Immature natural killer cell (primary cell): ENCODE data around the gene ARID3C. TPM values are rescaled to one million over a fixed set of nuclear protein-coding genes. Genes with fewer than 3 reads are reported as not detected.
"Not testable (repeated sequence)": the region's sequence is repeated elsewhere in the genome, so short reads cannot be mapped to it uniquely, and the experiment has no call there.

Experiments used
- DNase-seq, 3 donors: peaks; one replicate each; pipeline ENCODE4 v3.0.0; 2022; ENCODE audit warnings: mixed read lengths in 1 of 3
- H3K27ac Mint-ChIP-seq, 6 donors: one replicate each; pipeline ENCODE4 v1.8.0; 2020; ENCODE audit warnings: mixed read lengths in 6 of 6, mild to moderate bottlenecking in 5 of 6, inconsistent platforms in 4 of 6, moderate library complexity in 3 of 6
- H3K27me3 Mint-ChIP-seq, 3 donors: one replicate each; pipeline ENCODE4 v1.8.0; 2020 to 2021; ENCODE audit warnings: low read depth in 3 of 3, mild to moderate bottlenecking in 3 of 3, mixed read lengths in 3 of 3, moderate library complexity in 3 of 3, inconsistent platforms in 1 of 3
- H3K36me3 Mint-ChIP-seq, 3 donors: one replicate each; pipeline ENCODE4 v1.8.0; 2020; ENCODE audit warnings: mixed read lengths in 3 of 3, inconsistent platforms in 2 of 3, mild to moderate bottlenecking in 2 of 3
- H3K4me1 Mint-ChIP-seq, 2 donors: one replicate each; pipeline ENCODE4 v1.8.0; 2020; ENCODE audit warnings: inconsistent platforms in 2 of 2, mild to moderate bottlenecking in 2 of 2, mixed read lengths in 2 of 2, moderate library complexity in 1 of 2
- H3K4me3 Mint-ChIP-seq, 5 donors: one replicate each; pipeline ENCODE4 v1.8.0; 2020; ENCODE audit warnings: mild to moderate bottlenecking in 5 of 5, mixed read lengths in 5 of 5, inconsistent platforms in 3 of 5, moderate library complexity in 3 of 5
- H3K9me3 Mint-ChIP-seq, 6 donors: one replicate each; pipeline ENCODE4 v1.8.0; 2020; ENCODE audit warnings: mild to moderate bottlenecking in 6 of 6, mixed read lengths in 6 of 6, inconsistent platforms in 4 of 6, moderate library complexity in 3 of 6
- polyA plus RNA-seq, 3 donors: library from polyadenylated mRNA; unstranded; fragments of 300-500 nt; fragmentation: Illumina TruSeq; gene quantifications; one replicate each; pipeline ENCODE4 v1.2.3, GENCODE V29; 2021

ARID3C gene
- polyA plus RNA-seq, 3 donors from 2014 or later, result not detected

GRCh38 chr9:34647084-34647403 lies 18.2 kb upstream of the ARID3C start:
- no peak for DNase-seq
- H3K27me3 Mint-ChIP-seq, result peaks cover 7 to 11% (median 9%) of the 10 kb centered on the region in 3 donors
- no peaks in the 10 kb centered on the region for H3K9me3 Mint-ChIP-seq
- peak overlapping the region; percentile 77 to 94 (median 90) for H3K27ac Mint-ChIP-seq
- H3K36me3 Mint-ChIP-seq, result peaks cover 9 to 13% (median 10%) of the 10 kb centered on the region in 3 donors
- peak overlapping the region; percentile 90 to 95 (median 92) for H3K4me3 Mint-ChIP-seq
- H3K4me1 Mint-ChIP-seq, result peaks cover 29 to 38% of the 10 kb centered on the region in 2 donors

- Mint-ChIP-seq H3K4me3 (peak within 1 kb of the TSS; percentile 90 to 95 (median 92)), H3K36me3 (peaks cover 9 to 13% (median 10%) of the 10 kb centered on the region in 3 donors), H3K27me3 (peaks cover 7 to 11% (median 9%) of the 10 kb centered on the region in 3 donors), H3K9me3 (no peaks in the 10 kb centered on the region), H3K27ac (peak within 1 kb of the TSS; percentile 77 to 94 (median 90)), H3K4me1 (peaks cover 29 to 38% of the 10 kb centered on the region in 2 donors)
- peak; percentile 91 to 95 (median 94) for DNase-seq
These were observed 17.6 kb upstream of the ARID3C start, which contains the start of gene GALT for GRCh38 chr9:34646211-34647083. Gene GALT (plus strand): TSS chr9:34646675. CDS start chr9:34646705, 30 bp downstream.

- no peak overlapping the region for H3K27ac Mint-ChIP-seq
- H3K4me1 Mint-ChIP-seq, result peaks cover 29 to 38% of the 10 kb centered on the region in 2 donors
- H3K4me3 Mint-ChIP-seq, result peak overlapping the region in 1 of 5 donors; percentile 8
- peaks cover 9 to 13% (median 10%) of the 10 kb centered on the region in 3 donors for H3K36me3 Mint-ChIP-seq
- H3K27me3 Mint-ChIP-seq, result peaks cover 7 to 11% (median 9%) of the 10 kb centered on the region in 3 donors
- H3K9me3 Mint-ChIP-seq, result no peaks in the 10 kb centered on the region
- DNase-seq, result no peak
These were observed 16.0 kb upstream of the ARID3C start for GRCh38 chr9:34644766-34645314.

DNA sequence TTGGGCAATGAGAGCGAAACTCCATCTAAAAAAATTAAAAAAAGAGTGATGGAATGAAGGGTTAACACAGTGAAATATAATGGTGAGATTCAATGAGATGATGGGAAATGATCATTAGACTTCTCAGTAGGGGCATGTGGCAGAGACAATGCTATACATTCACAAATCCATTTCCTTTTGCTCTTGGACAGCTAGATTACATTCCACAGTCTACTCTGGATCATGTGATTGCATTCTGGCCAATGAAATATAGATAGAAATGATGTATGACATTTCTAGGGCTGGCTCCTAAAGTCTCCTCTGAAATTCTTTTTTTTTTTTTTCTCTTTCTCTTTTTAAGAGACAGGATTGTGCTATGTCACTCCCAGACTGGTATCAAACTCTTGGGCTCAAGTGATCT lies 13.8 kb upstream of the ARID3C start:
- H3K4me1 Mint-ChIP-seq, result peaks cover 30 to 34% of the 10 kb centered on the region in 2 donors
- no peaks in the 10 kb centered on the region for H3K9me3 Mint-ChIP-seq
- no peaks in the 10 kb centered on the region for H3K36me3 Mint-ChIP-seq
- H3K27ac Mint-ChIP-seq, result no peak overlapping the region
- no peak overlapping the region for H3K4me3 Mint-ChIP-seq
- H3K27me3 Mint-ChIP-seq, result peaks cover 7 to 12% (median 9%) of the 10 kb centered on the region in 3 donors
- no peak for DNase-seq

GRCh38 chr9:34639322-34639721 lies 10.5 kb upstream of the ARID3C start:
- H3K4me3 Mint-ChIP-seq, DNase-seq, H3K27ac Mint-ChIP-seq, H3K9me3 Mint-ChIP-seq, H3K27me3 Mint-ChIP-seq, H3K36me3 Mint-ChIP-seq: not testable (repeated sequence)
- peaks cover 26 to 38% of the 10 kb centered on the region in 2 donors for H3K4me1 Mint-ChIP-seq

- Mint-ChIP-seq H3K27me3 (peaks cover 0 to 3% (median 0%) of the 10 kb centered on the region in 3 donors), H3K4me1 (peaks cover 32 to 44% of the 10 kb centered on the region in 2 donors), H3K27ac (peak overlapping the region; percentile 92 to 97 (median 93)), H3K36me3 (peaks cover 0 to 3% (median 0%) of the 10 kb centered on the region in 3 donors), H3K9me3 (no peaks in the 10 kb centered on the region), H3K4me3 (peak overlapping the region; percentile 87 to 91 (median 89))
- no peak for DNase-seq
These were observed 9.2 kb upstream of the ARID3C start for GRCh38 chr9:34638138-34638445.

DNA sequence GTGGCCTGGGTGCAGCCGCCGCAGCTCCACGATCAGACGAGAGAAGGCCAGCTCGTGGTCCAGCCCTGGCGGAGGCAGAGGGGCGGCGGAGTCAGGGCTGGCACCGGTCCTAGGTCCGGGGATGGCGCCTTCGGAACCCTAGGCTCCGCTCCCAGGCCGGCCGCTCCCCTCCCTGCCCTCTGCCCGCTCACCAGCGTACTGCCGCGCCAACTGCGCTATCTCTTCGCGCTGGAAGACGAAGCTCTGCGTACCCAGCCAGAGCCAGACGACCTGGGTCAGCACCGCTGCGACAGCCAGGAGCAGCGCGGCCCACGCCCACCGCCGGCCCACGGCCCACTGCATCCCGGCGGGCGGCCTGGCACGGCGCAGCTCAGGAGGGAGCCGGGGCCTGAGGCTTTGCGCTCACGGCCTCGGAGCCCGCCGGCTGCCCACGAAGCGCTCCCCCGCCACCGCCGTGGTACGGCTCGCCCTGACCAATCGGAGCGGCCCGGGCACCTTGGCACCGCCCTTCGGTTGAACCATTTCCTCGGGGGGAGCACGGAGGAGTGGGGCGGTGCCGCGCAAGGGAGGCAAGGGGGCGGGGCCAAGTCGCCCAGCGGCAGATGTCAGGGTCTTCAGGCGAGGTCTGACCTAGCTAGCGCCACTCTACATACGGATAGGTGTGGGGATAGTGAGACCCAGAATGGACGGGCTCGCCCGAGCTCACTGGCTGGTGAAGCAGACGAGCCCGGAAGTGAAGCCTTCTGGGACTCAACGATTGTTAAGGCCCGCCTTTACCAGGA lies 8.7 kb upstream of the ARID3C start, which contains the start of gene SIGMAR1:
Gene SIGMAR1 (minus strand): TSS at position 432 of the 782 bp plus-strand sequence. CDS start 90 bp downstream, at position 342.
- peak; percentile 95 to 96 (median 96) for DNase-seq
- peaks cover 0 to 3% (median 0%) of the 10 kb centered on the region in 3 donors for H3K36me3 Mint-ChIP-seq
- H3K27ac Mint-ChIP-seq, result peak within 1 kb of the TSS; percentile 92 to 97 (median 93)
- no peaks in the 10 kb centered on the region for H3K9me3 Mint-ChIP-seq
- H3K4me3 Mint-ChIP-seq, result peak within 1 kb of the TSS; percentile 87 to 91 (median 89)
- peaks cover 0 to 3% (median 0%) of the 10 kb centered on the region in 3 donors for H3K27me3 Mint-ChIP-seq
- H3K4me1 Mint-ChIP-seq, result peaks cover 32 to 44% of the 10 kb centered on the region in 2 donors

DNA sequence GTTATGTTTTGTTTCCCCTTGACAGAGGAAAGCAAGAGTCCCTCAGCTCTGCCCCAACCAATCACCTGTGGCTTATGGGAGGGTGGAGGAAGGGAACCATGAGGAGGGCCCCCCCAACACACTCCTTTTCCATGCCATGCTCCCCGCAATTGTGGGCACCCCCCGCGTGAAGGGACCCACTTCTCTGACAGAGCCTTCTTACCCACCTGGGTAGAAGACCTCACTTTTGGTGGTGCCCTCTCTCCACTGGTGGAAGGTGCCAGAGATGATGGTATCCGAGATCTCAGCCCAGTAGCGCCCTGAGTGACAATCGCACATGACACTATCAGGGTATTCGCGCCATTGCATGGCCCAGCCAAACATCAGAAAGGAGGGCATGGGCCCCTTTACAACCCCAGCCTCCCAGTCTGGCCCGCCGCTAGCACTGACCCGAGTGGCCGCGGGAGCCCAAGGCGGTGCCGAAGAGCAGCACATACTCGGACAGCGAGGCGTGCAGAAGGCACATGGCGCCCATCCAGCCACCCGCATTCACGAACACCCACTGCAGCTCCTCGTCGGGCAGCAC lies 8.0 kb upstream of the ARID3C start:
- Mint-ChIP-seq H3K4me3 (peak overlapping the region; percentile 87 to 91 (median 89)), H3K4me1 (peaks cover 32 to 44% of the 10 kb centered on the region in 2 donors), H3K27me3 (peaks cover 0 to 3% (median 0%) of the 10 kb centered on the region in 3 donors), H3K36me3 (peaks cover 0 to 3% (median 0%) of the 10 kb centered on the region in 3 donors), H3K27ac (peak overlapping the region; percentile 81 to 92 (median 86)), H3K9me3 (no peaks in the 10 kb centered on the region)
- peak in 1 of 3 donors; percentile 9 for DNase-seq

- Mint-ChIP-seq H3K36me3 (peaks cover 0 to 3% (median 0%) of the 10 kb centered on the region in 3 donors), H3K27me3 (peaks cover 0 to 12% (median 3%) of the 10 kb centered on the region in 3 donors), H3K4me3 (peak overlapping the region in 4 of 5 donors; percentile 26 to 53 (median 37)), H3K27ac (no peak overlapping the region), H3K9me3 (no peaks in the 10 kb centered on the region), H3K4me1 (peaks cover 32 to 44% of the 10 kb centered on the region in 2 donors)
- DNase-seq, result no peak
These were observed 6.7 kb upstream of the ARID3C start for GRCh38 chr9:34635556-34635955.

DNA sequence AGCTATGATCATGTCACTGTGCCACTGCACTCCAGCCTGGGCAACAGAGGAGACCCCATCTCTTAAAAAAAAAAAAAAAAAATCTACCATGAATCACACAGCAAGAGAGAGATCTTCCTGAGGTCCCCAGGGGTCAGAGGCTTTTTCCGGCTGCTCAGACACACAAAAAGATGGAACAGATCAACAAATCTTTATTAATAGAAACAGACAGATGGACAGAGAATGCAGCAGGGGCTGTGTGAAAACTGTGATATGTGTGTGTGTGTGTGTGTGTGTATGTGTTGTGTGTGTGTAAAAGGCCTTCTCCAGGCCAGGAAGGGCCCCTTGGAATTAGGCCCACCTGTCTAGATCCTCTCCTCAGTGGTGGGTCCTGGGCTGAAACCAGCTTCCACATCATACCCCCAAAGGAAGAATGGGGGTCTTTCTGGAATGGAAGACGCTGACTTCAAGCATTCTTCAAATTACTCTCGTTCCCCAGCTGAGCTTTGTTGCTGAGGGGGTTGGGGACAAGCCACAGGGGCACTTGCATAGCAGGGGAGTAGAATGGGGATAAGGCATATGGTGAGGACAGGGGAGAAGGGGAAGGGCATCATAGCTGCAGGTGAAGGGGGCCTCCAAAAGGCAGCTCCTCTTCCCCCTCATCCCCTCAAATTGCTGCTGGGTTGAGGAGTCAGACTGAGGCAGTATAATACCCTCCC lies 5.8 kb upstream of the ARID3C start:
- peaks cover 1 to 19% (median 10%) of the 10 kb centered on the region in 3 donors for H3K27me3 Mint-ChIP-seq
- peak overlapping the region in 1 of 5 donors; percentile 18 for H3K4me3 Mint-ChIP-seq
- H3K36me3 Mint-ChIP-seq, result peaks cover 0 to 3% (median 0%) of the 10 kb centered on the region in 3 donors
- no peaks in the 10 kb centered on the region for H3K9me3 Mint-ChIP-seq
- no peak overlapping the region for H3K27ac Mint-ChIP-seq
- peaks cover 32 to 44% of the 10 kb centered on the region in 2 donors for H3K4me1 Mint-ChIP-seq
- no peak for DNase-seq

DNA sequence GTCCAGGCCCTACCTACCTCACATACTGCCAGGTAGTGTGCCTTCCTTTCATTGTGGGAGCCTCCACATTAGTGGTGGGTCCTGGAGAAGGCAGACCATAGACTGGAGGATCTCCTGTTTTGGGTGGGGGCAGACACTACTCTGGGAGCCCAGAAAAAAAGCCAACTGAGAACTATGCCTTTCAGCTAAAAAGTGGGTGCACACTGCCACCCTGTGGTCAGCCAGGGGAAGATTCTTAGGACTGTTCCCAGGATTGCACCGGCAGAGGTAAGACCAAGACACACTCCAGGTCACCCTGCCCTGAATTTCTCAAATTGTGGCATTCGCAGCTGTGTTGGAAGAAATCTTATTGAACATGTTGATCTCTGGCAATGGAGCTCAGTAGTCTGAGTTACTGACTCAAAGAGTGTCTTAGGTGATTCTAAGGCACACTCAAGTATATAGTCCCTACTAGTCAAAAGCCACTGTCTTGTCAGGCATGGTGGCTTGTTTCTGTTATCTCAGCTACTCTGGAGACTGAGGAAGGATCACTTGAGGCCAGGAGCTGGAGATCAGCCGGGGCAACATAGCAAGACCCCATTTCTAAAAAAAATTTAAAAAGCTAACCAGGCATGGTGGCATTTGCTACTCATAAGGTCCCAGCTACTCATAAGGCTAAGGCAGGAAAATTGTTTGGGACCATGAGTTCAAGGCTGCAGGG lies 5.1 kb upstream of the ARID3C start:
- Mint-ChIP-seq H3K27ac (peak overlapping the region in 3 of 6 donors; percentile 17 to 37 (median 34)), H3K4me3 (peak overlapping the region in 3 of 5 donors; percentile 6 to 40 (median 29)), H3K4me1 (peaks cover 37 to 49% of the 10 kb centered on the region in 2 donors)

GRCh38 chr9:34633166-34633565 lies 4.3 kb upstream of the ARID3C start:
- H3K27me3 Mint-ChIP-seq, result peaks cover 6 to 29% (median 20%) of the 10 kb centered on the region in 3 donors
- DNase-seq, result no peak
- no peak overlapping the region for H3K4me3 Mint-ChIP-seq
- peaks cover 4 to 8% (median 5%) of the 10 kb centered on the region in 3 donors for H3K36me3 Mint-ChIP-seq
- no peak overlapping the region for H3K27ac Mint-ChIP-seq
- H3K4me1 Mint-ChIP-seq, result peaks cover 35 to 48% of the 10 kb centered on the region in 2 donors
- H3K9me3 Mint-ChIP-seq, result no peaks in the 10 kb centered on the region

More for the DNA sequence above, 5.1 kb upstream of the ARID3C start:
- peak; percentile 73 to 77 (median 73) for DNase-seq
- peaks cover 0 to 3% (median 0%) of the 10 kb centered on the region in 3 donors for H3K36me3 Mint-ChIP-seq
- H3K9me3 Mint-ChIP-seq, result no peaks in the 10 kb centered on the region
- H3K27me3 Mint-ChIP-seq, result peaks cover 1 to 26% (median 14%) of the 10 kb centered on the region in 3 donors
